ENCODE results near the gene LELP1. TPM values are rescaled to one million over a fixed set of nuclear protein-coding genes. Genes with fewer than 3 reads are reported as not detected.

LELP1 gene
- polyA plus RNA-seq, 2 donors, result not detected

DNA sequence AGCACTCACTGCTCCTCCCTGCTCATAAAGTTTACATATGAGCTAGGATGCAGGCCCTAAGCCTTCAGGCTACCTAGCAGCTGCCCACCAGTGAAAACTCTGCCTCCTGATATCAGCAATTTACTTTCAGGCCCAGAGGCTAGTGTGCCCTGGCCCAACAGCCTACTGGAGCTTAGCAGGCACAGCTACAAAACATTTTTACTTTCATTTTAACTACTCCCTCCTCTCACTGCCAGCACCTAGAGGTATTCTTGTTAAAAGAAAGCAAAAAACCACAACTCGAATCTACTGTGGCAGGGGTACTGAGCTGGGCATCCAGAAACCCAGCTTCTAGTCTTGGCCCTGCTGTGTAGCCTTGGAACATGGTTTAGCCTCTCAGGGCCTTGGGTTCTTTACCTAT is 50.5 kb downstream of the LELP1 start:
- no peak overlapping the region for H3K27ac ChIP-seq (ENCODE audit: low read depth in 2 of 2, low read length in 1 of 2)
- no peaks in the 10 kb centered on the region for H3K9me3 ChIP-seq (ENCODE audit: control insufficient read depth in 2 of 2, insufficient read depth in 1 of 2, low read depth in 1 of 2, low read length in 1 of 2)
- no peaks in the 10 kb centered on the region for H3K27me3 ChIP-seq (ENCODE audit: control insufficient read depth in 1 of 2, insufficient read depth in 2 of 2, low read length in 2 of 2)
- H3K4me3 ChIP-seq (ENCODE audit: low read depth in 1 of 2, low read length in 2 of 2), result no peak overlapping the region
- H3K36me3 ChIP-seq (ENCODE audit: control insufficient read depth in 2 of 2, insufficient read depth in 2 of 2, low read length in 1 of 2), result no peaks in the 10 kb centered on the region
- 30 to 41% methylated on average over 1 of the region's 1 CpG for WGBS, 2 donors
- H3K4me1 ChIP-seq (ENCODE audit: control insufficient read depth in 2 of 2, insufficient read depth in 2 of 2, low read length in 1 of 2), result no peaks in the 10 kb centered on the region

Other genes with a start within 250 kb of the LELP1 start
- gene SPRR4, start 232.8 kb upstream of the LELP1 start, polyA plus RNA-seq, result under 1 TPM in 1 of 2 donors, not detected in 1; 0.48 TPM
- 1,000 to 10,000 TPM; 3,249 to 3,812 TPM for gene SPRR1A, start 219.3 kb upstream of the LELP1 start, polyA plus RNA-seq
- gene SPRR3, start 201.7 kb upstream of the LELP1 start, polyA plus RNA-seq, result over 10,000 TPM; 18,496 to 19,645 TPM
- gene SPRR1B, start 172.2 kb upstream of the LELP1 start, polyA plus RNA-seq, result 1,000 to 10,000 TPM; 2,433 to 2,781 TPM
- 1,000 to 10,000 TPM; 1,582 to 3,252 TPM for gene SPRR2D, start 162.3 kb upstream of the LELP1 start, polyA plus RNA-seq
- gene SPRR2A, start 145.9 kb upstream of the LELP1 start, polyA plus RNA-seq, result 1,000 to 10,000 TPM; 3,933 to 4,263 TPM
- gene SPRR2B, start 131.8 kb upstream of the LELP1 start, polyA plus RNA-seq, result 10 to 100 TPM; 10.9 to 75.1 TPM
- 1,000 to 10,000 TPM; 1,279 to 1,684 TPM for gene SPRR2E, start 108.9 kb upstream of the LELP1 start, polyA plus RNA-seq
- gene SPRR2F, start 89.9 kb upstream of the LELP1 start, polyA plus RNA-seq, result 100 to 1,000 TPM; 104 to 135 TPM
- 1 to 10 TPM in 1 of 2 donors, under 1 TPM in 1; 0.49 to 2.0 TPM for gene SPRR2G, start 52.5 kb upstream of the LELP1 start, polyA plus RNA-seq
- not detected for gene PRR9, start 14.2 kb downstream of the LELP1 start, polyA plus RNA-seq
- gene LORICRIN, start 56.3 kb downstream of the LELP1 start, polyA plus RNA-seq, result under 1 TPM in 1 of 2 donors, not detected in 1; 0.28 TPM
- gene PGLYRP3, start 109.5 kb downstream of the LELP1 start, polyA plus RNA-seq, result 10 to 100 TPM in 1 of 2 donors, 1 to 10 TPM in 1; 9.9 to 21.5 TPM
- 1 to 10 TPM; 3.1 to 3.3 TPM for gene PGLYRP4, start 145.4 kb downstream of the LELP1 start, polyA plus RNA-seq
- gene S100A9, start 154.4 kb downstream of the LELP1 start, polyA plus RNA-seq, result over 10,000 TPM; 47,233 to 60,368 TPM
- 100 to 1,000 TPM in 1 of 2 donors, 10 to 100 TPM in 1; 67.2 to 222 TPM for gene S100A12, start 172.2 kb downstream of the LELP1 start, polyA plus RNA-seq
- gene S100A8, start 187.6 kb downstream of the LELP1 start, polyA plus RNA-seq, result over 10,000 TPM; 44,360 to 65,887 TPM
- 1 to 10 TPM in 1 of 2 donors, under 1 TPM in 1; 0.02 to 1.3 TPM for gene S100A7A, start 213.1 kb downstream of the LELP1 start, polyA plus RNA-seq